DND-41 (cell line): ENCODE measurements around the gene PPM1J.

Source experiments
- EZH2 ChIP-seq: IDR thresholded peaks from 3 replicates; pipeline ENCODE4 v1.6.1; 2012; ENCODE audit warnings: borderline replicate concordance, low read depth, mild to moderate bottlenecking, moderate library complexity, low read length, inconsistent platforms; ENCODE audit not compliant: severe bottlenecking
- TF ChIP-seq, protein P1 (sequence below): IDR thresholded peaks from 2 replicates; pipeline ENCODE4 v1.5.1; 2012; ENCODE audit warnings: borderline replicate concordance, low read length, moderate library complexity, mild to moderate bottlenecking; ENCODE audit not compliant: poor library complexity, severe bottlenecking; ENCODE audit errors: extremely low read depth

DNA sequence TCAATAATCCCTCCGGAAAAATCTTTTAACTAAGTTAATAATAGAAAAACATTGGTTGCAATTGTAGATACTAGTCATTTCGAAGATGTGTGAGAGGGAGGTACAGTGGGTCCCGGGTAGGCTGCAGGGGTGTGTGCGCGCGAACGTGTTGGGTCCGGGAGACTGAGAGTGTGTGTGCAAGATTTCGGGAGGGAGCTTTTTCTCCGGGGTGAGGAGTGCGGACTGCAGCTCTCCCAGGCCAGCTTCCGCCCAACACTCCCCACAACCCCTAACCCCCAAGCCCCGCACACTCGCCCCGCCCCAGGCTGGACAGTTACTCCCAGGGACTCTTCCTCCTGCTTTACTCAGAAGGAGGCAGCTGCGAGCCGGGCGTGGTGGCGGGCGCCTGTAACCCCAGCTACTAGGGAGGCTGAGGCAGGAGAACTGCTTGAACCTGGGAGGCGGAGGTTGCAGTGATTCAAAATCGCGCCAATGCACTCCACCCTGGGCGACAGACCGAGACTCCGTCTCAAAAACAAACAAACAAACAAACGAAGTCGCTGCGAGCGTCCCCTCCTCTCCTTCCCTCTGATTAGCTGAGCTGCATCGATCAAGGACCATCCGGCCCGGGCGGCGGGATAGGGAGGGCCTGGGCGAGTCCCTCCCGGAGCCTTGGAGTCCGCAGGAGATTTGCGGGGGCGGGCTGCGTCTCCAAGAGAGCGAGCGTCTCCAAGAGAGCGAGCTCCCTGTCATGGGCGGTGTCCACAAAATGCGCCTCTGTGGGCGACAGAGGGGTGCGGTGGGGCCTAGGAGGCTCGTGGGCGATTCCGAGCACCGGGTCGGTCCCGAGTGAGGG is 28.3 kb upstream of the PPM1J start:
- TF ChIP-seq, protein P1, sequence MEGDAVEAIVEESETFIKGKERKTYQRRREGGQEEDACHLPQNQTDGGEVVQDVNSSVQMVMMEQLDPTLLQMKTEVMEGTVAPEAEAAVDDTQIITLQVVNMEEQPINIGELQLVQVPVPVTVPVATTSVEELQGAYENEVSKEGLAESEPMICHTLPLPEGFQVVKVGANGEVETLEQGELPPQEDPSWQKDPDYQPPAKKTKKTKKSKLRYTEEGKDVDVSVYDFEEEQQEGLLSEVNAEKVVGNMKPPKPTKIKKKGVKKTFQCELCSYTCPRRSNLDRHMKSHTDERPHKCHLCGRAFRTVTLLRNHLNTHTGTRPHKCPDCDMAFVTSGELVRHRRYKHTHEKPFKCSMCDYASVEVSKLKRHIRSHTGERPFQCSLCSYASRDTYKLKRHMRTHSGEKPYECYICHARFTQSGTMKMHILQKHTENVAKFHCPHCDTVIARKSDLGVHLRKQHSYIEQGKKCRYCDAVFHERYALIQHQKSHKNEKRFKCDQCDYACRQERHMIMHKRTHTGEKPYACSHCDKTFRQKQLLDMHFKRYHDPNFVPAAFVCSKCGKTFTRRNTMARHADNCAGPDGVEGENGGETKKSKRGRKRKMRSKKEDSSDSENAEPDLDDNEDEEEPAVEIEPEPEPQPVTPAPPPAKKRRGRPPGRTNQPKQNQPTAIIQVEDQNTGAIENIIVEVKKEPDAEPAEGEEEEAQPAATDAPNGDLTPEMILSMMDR, result no peak
- no peak for TF ChIP-seq EZH2
